Hepatocyte (in vitro differentiated cells): ENCODE data around the gene TSPO2.

Source experiments
- EZH2 ChIP-seq: fragments of 200-600 bp; sonication (generic); IDR thresholded peaks from 2 replicates; pipeline ENCODE4 v1.6.1; 2016; ENCODE audit warnings: antibody characterized with exemption, mild to moderate bottlenecking, borderline replicate concordance
- EZH2phosphoT487 ChIP-seq: fragments of 200-600 bp; sonication (generic); IDR thresholded peaks from one replicate; pipeline ENCODE4 v1.6.1; 2018; ENCODE audit warnings: antibody characterized with exemption, mild to moderate bottlenecking, low read depth, moderate library complexity; ENCODE audit not compliant: unreplicated experiment, severe bottlenecking
- TF ChIP-seq, protein P1 (sequence below): fragments of 200-600 bp; sonication (generic); IDR thresholded peaks from 2 replicates; pipeline ENCODE4 v1.5.1; 2016; ENCODE audit warnings: antibody characterized with exemption, mild to moderate bottlenecking; ENCODE audit not compliant: poor library complexity

DNA sequence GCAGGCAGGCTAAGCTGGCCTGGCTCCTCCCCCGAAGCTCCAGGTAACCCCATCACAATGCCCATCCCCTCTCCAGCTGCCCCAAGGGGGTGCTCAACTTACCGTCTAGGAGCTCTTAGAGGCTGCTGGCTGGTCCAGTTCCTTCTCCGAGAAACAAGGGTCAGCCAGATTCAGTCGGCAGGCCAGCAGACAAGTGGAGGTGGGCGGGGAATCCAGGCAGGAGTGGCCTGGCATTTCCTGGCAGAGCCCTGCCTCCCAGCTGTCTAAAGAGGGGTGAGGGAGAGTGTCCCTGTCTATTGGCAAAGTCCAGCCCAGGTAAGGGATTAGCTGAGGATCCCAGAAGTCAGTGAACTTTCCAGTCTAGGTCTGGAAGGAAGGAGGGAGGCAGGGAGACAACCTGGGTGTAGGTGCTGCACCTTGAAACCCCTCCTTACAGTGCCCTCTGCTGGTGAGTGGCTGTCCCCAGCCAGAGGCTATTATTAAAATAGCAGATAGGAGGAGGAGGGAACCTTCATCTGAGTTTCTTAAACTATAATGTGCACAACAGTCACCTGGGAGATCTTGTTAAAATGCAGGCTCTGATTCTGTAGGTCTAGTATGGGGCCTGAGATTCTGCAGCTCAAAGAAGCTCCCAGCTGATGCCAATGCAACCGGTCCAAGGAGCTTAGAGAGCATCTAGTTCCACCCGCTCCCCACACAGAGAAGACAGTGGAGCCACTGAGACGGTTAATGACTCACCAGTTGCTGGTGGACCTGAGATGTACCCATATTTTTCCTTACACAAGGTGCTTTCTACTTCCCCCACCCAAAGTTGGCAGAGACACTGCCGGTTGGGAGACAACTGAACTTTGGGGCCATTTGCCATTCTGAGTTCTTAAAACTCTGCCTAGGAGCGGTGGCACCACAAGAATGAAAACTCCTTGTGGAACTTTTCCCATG is 2.9 kb upstream of the TSPO2 start, which contains the start of gene UNC5CL:
- TF ChIP-seq, protein P1, sequence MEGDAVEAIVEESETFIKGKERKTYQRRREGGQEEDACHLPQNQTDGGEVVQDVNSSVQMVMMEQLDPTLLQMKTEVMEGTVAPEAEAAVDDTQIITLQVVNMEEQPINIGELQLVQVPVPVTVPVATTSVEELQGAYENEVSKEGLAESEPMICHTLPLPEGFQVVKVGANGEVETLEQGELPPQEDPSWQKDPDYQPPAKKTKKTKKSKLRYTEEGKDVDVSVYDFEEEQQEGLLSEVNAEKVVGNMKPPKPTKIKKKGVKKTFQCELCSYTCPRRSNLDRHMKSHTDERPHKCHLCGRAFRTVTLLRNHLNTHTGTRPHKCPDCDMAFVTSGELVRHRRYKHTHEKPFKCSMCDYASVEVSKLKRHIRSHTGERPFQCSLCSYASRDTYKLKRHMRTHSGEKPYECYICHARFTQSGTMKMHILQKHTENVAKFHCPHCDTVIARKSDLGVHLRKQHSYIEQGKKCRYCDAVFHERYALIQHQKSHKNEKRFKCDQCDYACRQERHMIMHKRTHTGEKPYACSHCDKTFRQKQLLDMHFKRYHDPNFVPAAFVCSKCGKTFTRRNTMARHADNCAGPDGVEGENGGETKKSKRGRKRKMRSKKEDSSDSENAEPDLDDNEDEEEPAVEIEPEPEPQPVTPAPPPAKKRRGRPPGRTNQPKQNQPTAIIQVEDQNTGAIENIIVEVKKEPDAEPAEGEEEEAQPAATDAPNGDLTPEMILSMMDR = peak; percentile 66
- no peak for TF ChIP-seq EZH2
- no peak for TF ChIP-seq EZH2phosphoT487
